Amygdala (tissue), 56 donors: ENCODE measurements around the gene TSHZ1.

ENCODE experiments used
- DNase-seq, 56 donors: peaks; one replicate each; lab custom pipeline; 2025; lab: John Stamatoyannopoulos, UW

TSHZ1 gene

GRCh38 chr18:75219745-75220375, 9.3 kb downstream of the TSHZ1 start:
- DNase-seq = no peak

DNA sequence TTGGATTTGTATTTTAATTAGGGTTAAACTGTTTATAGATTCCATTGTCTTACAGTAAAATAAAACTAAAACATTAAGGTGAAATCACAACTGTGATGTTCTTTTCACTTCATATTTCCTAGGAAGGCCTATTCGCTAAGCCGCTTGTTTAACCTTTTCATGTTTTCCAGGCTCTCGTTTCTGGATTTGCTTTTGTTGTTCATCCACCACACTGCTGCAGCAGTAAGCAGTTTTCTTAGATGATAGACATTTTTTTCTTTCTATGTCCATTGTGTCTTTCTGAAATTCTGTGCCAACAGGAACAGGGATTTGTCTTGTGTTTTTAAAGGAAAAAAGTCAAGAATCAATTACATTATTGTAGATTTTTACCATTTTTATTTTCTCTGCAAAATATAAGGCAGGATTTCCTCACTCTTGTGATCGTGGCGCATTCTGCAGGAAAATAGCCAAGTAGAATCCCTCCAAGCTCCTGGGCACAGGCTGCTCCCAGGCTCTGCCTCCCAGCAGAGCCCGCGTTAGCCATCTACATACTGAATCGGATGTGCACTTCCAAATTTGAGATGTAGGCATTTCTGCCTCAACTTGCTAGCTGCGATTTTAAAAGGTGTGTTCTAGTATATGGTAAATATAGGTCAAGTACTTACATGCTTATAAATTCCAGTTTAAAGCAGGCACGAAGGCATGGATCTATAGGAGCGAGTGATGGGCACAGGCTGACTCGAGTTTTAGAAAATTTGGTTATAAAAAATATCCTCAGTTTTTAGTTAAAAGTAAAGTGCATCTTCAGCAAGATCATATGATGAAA, 10.2 kb downstream of the TSHZ1 start:
- peak in 4 of 56 donors; percentile 19 to 33 (median 26) for DNase-seq

- DNase-seq = no peak
Measured at GRCh38 chr18:75221397-75221796, 10.8 kb downstream of the TSHZ1 start.

DNA sequence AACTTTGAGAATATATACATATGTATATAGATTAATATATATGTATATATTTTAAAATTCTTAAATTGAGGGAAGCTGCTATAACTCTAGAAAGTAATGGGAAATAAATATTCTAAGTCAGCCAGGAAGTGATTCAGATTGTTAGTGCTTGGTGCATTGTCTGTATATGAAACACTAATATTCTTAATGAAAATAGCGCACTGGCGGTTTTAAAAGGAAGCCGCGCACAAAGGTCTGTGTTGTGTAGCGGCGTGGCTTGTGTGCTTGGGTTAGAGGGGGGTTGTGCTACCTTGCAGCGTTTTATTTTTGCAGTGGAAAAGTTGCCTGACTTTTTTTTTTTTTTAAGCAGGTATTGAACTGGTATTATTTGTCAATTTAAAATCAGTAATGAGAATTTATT, 11.3 kb downstream of the TSHZ1 start:
- no peak for DNase-seq

DNA sequence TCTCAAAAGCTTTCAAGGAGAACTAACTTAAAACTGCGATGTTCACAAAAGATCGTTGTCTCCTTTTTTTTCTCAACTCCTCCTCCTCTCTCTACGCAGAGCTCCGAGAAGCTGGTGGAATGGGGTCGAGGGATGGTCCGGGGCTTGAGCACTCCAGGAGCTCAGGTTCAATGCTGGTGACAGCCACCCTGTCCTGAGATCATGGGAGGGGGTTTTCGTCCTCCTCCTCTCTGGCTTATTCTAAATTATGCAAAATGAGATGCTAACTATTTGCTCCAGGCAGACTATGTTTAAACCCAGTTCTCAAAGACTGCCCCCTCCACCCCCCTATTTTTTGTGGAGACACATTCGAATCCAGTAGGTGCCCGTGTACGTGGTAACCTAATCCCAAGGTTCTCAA, 11.8 kb downstream of the TSHZ1 start:
- no peak for DNase-seq

DNA sequence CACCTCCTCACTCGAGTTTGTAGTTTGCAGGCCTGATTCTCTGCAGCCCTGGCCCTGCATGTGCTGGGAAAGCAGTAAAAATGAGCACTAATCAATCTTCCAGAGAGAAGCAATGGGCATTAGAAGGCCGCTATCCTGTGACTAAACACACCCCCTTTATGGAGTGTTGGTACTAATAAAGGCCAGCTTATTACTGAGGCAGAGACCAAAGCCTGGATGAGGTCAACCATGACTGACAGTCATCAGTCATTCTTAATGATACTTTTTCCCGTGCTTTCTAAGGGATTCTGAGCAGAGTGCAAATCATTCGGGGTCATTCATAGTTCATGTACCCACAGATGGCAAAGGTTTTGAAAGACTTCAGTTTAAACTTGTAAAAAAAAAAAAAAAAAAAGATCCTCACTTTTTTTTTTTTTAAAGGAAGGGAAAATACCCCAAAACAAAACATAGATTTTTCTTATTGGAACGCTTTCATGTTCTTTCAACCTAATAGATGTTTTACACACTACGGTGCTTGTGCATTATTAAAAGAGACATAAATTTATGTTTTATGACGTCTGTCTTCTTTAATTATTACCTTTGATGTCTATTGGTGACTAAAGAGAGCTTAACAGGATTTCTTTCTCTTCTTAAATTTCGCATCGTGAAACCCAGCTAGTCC, 13.2 kb downstream of the TSHZ1 start:
- DNase-seq = no peak

DNA sequence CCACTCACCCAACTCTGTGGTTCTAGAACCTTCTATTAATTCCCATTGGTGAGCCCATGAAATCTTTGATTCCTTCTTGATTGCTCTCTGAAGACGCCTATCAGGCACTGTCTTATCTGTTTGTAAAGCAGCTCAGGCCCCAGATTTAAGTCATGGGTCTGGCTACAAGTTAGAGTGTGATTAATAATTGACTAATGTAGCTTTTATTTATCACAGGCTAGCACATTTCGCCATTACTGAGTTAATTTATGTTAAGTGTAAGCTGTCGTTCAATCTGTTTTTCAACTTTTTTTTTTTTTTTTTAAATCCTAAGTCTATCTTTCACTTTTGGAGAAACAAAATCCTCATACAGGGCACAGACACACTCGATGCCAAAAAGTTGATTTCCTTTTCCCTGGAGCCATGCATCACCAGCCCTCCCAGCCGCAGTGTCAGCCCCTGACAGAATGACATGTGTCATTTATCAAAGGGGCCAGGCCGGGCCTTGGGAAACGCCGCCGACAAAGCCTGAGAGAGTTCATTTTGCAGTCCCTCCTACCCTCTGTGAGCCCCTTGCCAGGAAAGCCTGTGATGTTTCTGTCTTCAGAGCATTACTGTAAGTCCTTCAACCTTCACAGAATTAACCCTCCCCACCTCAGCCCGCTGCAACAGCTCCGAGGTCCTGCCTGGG, 15.8 kb downstream of the TSHZ1 start:
- no peak for DNase-seq

GRCh38 chr18:75226956-75227316, 16.3 kb downstream of the TSHZ1 start:
- DNase-seq = no peak

GRCh38 chr18:75227535-75228296, 17.1 kb downstream of the TSHZ1 start:
- DNase-seq = no peak

GRCh38 chr18:75228967-75229366, 18.4 kb downstream of the TSHZ1 start:
- no peak for DNase-seq

DNA sequence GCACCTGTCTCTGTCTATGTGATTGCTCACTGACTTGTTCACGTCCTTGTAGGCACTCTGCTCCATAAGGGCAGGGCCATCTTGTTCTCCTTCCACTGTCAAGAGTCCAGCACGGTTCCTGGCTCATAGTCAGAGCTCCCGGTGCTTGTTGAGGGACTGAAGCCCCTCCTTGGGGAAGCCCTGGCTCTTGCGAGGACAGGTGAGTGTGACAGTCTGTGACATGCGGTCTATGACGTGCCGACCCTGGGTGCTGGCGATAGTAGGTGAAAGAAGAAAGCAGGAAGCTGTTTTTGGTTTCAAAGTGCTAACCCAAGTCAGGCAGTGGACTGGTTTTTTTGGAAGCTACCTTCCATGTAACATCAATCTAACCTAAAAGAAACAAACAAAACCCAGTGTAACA, 18.8 kb downstream of the TSHZ1 start:
- DNase-seq = no peak

DNA sequence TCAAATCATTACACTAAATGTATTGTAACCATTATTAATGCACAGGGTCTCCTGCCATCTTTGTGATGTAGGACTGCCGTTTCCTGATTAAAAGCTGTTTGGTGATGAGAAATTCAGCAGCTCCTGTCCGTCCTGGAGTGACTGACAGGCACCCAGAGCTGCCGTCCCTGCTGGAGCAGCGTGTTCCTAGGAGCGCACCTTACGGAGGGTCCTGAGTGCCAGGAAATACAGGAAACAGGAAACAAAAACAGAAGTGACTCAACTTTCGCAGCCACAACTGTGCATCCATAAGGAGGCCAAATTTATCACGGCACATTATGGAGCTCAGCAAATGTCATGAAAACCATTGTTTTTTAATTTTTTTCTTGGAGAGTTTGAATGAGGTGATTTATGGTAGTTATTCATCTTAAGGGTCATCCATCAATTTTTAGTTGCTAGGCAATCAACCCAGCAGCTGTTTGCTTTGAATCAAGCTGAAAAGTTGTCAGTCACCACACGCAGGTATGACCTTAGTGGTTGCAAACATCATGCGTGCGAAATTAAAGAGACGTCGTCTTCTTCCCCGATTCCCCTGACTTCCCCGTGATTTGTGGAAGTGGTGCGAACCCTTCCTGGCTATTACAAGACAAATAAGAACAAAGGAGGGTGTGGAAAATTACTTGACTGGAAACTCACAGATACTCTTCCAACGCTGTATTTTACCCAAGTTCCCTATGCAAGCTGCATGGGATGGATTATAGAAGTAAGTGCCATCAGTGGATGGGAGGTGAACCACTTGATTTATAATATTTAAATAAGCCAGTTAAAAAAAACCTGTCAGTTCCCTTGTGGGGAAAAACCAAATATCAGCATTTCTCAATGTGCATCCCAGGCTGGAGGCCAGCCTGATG, 19.8 kb downstream of the TSHZ1 start:
- no peak for DNase-seq

- DNase-seq = no peak
Measured at GRCh38 chr18:75231053-75231406, 20.4 kb downstream of the TSHZ1 start.

GRCh38 chr18:75234901-75235300, 24.3 kb downstream of the TSHZ1 start:
- DNase-seq = no peak

DNA sequence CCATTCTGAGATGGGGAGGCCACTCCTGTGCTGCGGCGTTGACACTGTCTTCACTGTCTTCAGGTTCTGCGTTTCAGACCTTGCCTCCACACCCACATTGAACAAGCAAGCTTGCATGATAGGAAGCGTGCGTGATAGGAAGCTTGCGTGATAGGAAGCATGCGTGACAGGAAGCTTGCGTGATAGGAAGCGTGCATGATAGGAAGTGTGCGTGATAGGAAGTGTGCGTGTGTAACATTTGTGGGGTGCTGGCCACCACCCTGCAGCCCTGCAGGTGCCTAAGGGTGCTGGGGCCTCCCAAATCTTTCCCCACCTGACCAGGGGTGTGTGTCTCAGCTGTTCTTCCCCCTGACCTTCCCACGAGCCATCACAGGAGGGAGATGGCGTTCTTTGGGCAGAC, 25.3 kb downstream of the TSHZ1 start:
- DNase-seq = no peak

GRCh38 chr18:75238100-75238499, 27.5 kb downstream of the TSHZ1 start:
- peak in 1 of 56 donors; percentile 34 for DNase-seq

- DNase-seq = no peak
Measured at GRCh38 chr18:75238786-75239185, 28.2 kb downstream of the TSHZ1 start.

DNA sequence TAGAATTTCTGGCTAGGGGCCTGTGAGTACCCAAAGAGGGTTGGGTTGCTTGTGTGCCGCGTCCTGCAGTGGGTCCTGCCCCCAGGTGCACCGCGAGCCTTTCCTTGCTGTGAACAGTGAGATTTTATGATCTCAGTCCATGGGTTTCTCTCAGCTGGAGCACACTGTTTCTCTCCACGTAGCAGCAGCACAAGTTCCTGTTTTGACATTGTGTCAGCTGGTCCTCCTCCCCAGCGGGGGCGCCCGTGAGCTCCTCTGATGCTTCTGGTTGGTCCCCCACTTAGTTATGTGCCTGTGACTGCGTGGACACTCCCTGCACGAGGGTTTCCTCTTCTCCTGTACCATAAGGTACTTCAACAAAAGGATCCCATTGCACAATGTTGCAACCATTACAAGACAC, 29.8 kb downstream of the TSHZ1 start:
- no peak for DNase-seq

DNA sequence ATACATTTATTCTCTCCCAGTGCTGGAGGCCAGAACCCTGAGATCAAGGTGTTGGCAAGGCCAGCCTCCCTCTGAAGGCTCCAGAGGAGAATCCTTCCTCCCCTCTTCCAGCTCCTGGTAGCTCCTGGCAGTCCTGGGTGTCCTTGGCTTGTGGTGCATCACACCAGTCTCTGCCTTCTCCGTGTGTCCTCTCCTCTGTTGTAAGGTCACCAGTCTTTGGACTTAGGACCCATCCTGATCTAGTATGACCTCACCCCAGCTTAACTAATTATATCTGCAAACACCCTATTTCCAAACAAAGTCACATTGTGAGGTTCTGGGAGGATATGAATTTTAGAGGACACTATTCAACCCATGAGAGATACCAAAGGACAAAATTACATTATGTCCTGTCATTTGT, 31.1 kb downstream of the TSHZ1 start:
- no peak for DNase-seq
